Rectal smooth muscle tissue (tissue), 1 donor: Measurements from ENCODE around the gene UBP1.

Source experiments
- H3K27ac ChIP-seq: one replicate; pipeline ENCODE4 v1.7.0; 2013; ENCODE audit warnings: low read depth, low read length, inconsistent platforms
- H3K27me3 ChIP-seq: one replicate; pipeline ENCODE4 v1.7.0; 2013; ENCODE audit warnings: low read length; ENCODE audit not compliant: control insufficient read depth, insufficient read depth
- H3K36me3 ChIP-seq: one replicate; pipeline ENCODE4 v1.7.0; 2013; ENCODE audit warnings: low read length; ENCODE audit not compliant: control insufficient read depth, insufficient read depth
- H3K4me1 ChIP-seq: one replicate; pipeline ENCODE4 v1.7.0; 2013; ENCODE audit warnings: low read length; ENCODE audit not compliant: control insufficient read depth, insufficient read depth
- H3K4me3 ChIP-seq: one replicate; pipeline ENCODE4 v1.7.0; 2013; ENCODE audit warnings: low read length
- H3K9ac ChIP-seq: one replicate; pipeline ENCODE4 v1.7.0; 2013; ENCODE audit warnings: low read length

The UBP1 gene

GRCh38 chr3:33398410-33398809, 41.8 kb downstream of the UBP1 start:
- Histone ChIP-seq H3K4me3 (no peak overlapping the region), H3K27ac (no peak overlapping the region), H3K27me3 (no peaks in the 10 kb centered on the region), H3K4me1 (no peaks in the 10 kb centered on the region), H3K36me3 (peaks cover 34% of the 10 kb centered on the region), H3K9ac (no peak overlapping the region)

- H3K4me1 ChIP-seq: no peaks in the 10 kb centered on the region
- no peak overlapping the region for H3K27ac ChIP-seq
- no peaks in the 10 kb centered on the region for H3K27me3 ChIP-seq
- no peak overlapping the region for H3K9ac ChIP-seq
- H3K4me3 ChIP-seq: no peak overlapping the region
- H3K36me3 ChIP-seq: peaks cover 33% of the 10 kb centered on the region
These were observed 44.3 kb downstream of the UBP1 start for GRCh38 chr3:33395900-33396299.

GRCh38 chr3:33394403-33395054, 45.7 kb downstream of the UBP1 start:
- no peaks in the 10 kb centered on the region for H3K27me3 ChIP-seq
- peaks cover 32% of the 10 kb centered on the region for H3K36me3 ChIP-seq
- no peaks in the 10 kb centered on the region for H3K4me1 ChIP-seq
- no peak overlapping the region for H3K9ac ChIP-seq
- H3K27ac ChIP-seq: no peak overlapping the region
- H3K4me3 ChIP-seq: no peak overlapping the region

DNA sequence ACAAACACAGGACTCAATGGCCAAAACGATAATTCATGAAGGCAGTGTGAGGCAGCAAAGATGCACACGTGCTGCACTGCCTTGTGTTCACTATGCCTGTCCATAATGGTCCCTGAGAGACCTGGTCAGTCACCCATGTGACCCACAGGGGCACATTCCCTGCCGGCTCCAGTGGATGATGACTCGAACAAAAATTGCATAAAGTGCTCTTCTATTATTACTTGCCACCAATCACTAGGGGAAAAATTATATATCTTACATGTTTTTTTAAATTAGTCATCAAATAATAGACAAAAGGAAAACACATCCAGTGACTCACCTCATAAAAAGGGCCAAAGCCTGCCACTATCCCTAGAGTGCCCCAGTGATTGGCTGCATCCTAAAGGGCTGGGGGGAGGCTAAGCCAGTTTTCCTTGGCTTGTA, 47.5 kb downstream of the UBP1 start:
- no peak overlapping the region for H3K27ac ChIP-seq
- H3K36me3 ChIP-seq: peaks cover 20% of the 10 kb centered on the region

GRCh38 chr3:33392144-33392543, 48.1 kb downstream of the UBP1 start:
- Histone ChIP-seq H3K36me3 (peaks cover 17% of the 10 kb centered on the region), H3K4me3 (no peak overlapping the region), H3K9ac (no peak overlapping the region), H3K4me1 (no peaks in the 10 kb centered on the region), H3K27me3 (no peaks in the 10 kb centered on the region), H3K27ac (no peak overlapping the region)

More for the DNA sequence above, 47.5 kb downstream of the UBP1 start:
- H3K27me3 ChIP-seq: no peaks in the 10 kb centered on the region
- H3K4me1 ChIP-seq: no peaks in the 10 kb centered on the region
- no peak overlapping the region for H3K4me3 ChIP-seq
- H3K9ac ChIP-seq: no peak overlapping the region

DNA sequence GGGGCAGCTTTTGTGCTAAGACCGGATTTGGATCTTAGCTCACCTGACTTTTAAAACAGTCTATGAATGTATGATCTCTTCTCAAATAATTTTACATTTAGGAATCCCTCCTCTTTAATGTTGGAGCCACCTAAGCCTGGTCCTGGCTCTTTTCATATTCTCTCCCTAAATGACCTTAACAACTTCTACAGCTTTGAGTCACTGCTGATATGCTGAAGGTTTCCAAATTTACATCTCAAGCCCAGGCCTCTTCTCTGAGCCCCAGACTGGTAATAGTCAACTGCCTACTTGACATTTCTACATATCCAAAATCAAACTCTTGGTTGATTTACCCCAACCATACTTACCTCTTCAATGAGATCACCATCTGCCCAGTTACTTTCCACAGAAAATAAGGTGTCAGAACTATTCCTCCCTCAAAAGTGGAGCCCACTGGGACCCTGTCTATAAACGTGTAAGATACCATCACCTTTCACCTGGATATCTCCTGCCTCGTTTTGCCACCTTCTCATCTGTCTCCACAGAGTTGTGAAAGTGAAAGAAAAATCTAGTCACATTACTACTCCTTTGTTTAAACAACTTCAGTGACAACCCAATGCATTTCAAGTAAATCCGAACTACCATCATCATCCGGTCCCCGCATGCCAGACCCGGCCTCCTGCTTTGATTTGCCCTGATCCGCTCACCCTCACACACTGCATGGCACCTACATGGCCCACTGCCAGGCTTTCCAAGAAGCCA, 48.8 kb downstream of the UBP1 start:
- no peak overlapping the region for H3K27ac ChIP-seq
- H3K27me3 ChIP-seq: no peaks in the 10 kb centered on the region
- H3K4me3 ChIP-seq: no peak overlapping the region
- peaks cover 16% of the 10 kb centered on the region for H3K36me3 ChIP-seq
- H3K4me1 ChIP-seq: no peaks in the 10 kb centered on the region
- no peak overlapping the region for H3K9ac ChIP-seq

DNA sequence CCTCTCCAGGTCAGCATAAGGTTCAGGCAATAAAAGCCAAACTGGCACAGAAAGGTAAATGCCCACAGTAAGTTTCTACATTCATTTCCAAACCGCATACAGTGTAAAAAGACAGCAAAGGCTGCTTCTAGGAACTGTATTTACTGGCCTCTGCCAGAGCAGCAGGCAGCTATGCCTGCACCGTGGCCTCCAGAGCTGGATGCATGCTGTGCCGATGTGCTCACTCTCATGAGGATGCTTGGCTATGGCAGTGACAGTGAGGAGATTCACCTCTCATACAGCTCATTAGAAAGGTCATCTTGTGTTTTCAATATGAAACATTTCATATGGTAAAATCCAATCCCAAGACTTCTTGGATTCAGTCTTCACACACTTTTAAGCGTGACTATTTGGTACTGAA, 50.3 kb downstream of the UBP1 start:
- Histone ChIP-seq H3K4me3 (no peak overlapping the region), H3K27ac (no peak overlapping the region), H3K4me1 (no peaks in the 10 kb centered on the region), H3K9ac (no peak overlapping the region), H3K27me3 (no peaks in the 10 kb centered on the region), H3K36me3 (peaks cover 12% of the 10 kb centered on the region)

GRCh38 chr3:33388374-33389100, 51.7 kb downstream of the UBP1 start:
- H3K36me3 ChIP-seq: peaks cover 18% of the 10 kb centered on the region
- no peak overlapping the region for H3K27ac ChIP-seq
- no peaks in the 10 kb centered on the region for H3K27me3 ChIP-seq
- H3K9ac ChIP-seq: no peak overlapping the region
- no peak overlapping the region for H3K4me3 ChIP-seq
- H3K4me1 ChIP-seq: no peaks in the 10 kb centered on the region

DNA sequence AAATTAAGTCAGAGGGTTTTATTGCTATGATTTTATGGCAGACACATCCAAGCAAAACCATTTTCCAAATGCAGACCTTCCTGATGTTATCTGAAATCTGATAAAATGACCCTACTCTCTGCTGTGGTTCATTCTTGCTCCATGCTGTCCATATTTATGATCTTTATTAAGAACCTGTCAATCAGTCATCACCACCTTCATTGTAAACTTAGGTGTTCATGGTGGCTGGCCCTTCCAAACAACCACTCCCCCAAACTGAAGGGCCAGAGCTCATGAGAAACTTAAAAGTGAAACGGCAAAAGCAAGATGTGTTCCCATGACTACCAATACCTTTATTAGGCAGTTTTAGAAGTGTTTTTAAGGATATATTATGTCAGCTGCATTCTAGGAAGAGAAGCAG, 53.6 kb downstream of the UBP1 start:
- Histone ChIP-seq H3K27me3 (no peaks in the 10 kb centered on the region), H3K9ac (no peak overlapping the region), H3K4me1 (no peaks in the 10 kb centered on the region), H3K4me3 (no peak overlapping the region), H3K27ac (no peak overlapping the region), H3K36me3 (peaks cover 14% of the 10 kb centered on the region)

DNA sequence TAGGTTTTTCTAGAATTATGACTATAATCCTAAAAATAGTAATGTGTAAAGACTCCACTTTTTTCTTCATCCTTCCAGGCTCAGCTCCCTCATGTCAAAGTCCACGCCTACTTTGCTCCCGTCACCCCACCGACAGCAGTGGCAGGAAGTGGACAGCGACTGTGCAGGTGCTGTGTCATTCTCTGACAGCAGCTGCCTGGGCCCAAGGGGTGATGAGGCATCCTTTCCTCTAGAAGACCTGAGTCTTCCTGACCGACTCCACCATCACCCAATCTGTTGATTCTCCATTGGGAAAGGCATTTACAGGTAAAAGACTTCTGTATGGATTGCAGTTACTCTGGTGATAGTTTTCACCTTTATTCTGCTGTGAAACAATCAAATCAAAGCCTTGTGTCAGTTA, 54.8 kb downstream of the UBP1 start:
- no peak overlapping the region for H3K4me3 ChIP-seq
- H3K27ac ChIP-seq: no peak overlapping the region
- H3K4me1 ChIP-seq: no peaks in the 10 kb centered on the region
- no peak overlapping the region for H3K9ac ChIP-seq
- no peaks in the 10 kb centered on the region for H3K27me3 ChIP-seq
- H3K36me3 ChIP-seq: peaks cover 14% of the 10 kb centered on the region

GRCh38 chr3:33383951-33384350, 56.3 kb downstream of the UBP1 start:
- Histone ChIP-seq H3K9ac (no peak overlapping the region), H3K4me1 (no peaks in the 10 kb centered on the region), H3K4me3 (no peak overlapping the region), H3K27ac (no peak overlapping the region), H3K27me3 (no peaks in the 10 kb centered on the region), H3K36me3 (peaks cover 14% of the 10 kb centered on the region)

GRCh38 chr3:33380653-33381052, 59.6 kb downstream of the UBP1 start:
- Histone ChIP-seq H3K27ac (no peak overlapping the region), H3K9ac (no peak overlapping the region), H3K36me3 (peaks cover 12% of the 10 kb centered on the region), H3K27me3 (no peaks in the 10 kb centered on the region), H3K4me3 (no peak overlapping the region), H3K4me1 (no peaks in the 10 kb centered on the region)
